Gastrocnemius medialis (tissue), 4 donors: ENCODE measurements around the gene LRRN2. TPM values are rescaled to one million over a fixed set of nuclear protein-coding genes. Genes with fewer than 3 reads are reported as not detected.

Source experiments
- ATAC-seq, 2 donors: fragments of 150-250 bp; one replicate each; pipeline ENCODE4 v1.9.1; 2016
- DNase-seq, 2 donors: peaks; one replicate each; pipeline ENCODE4 v3.0.0-alpha.2; 2019
- H3K27ac ChIP-seq, 4 donors: fragments of 200-600 bp; sonication (generic); 1 replicate in 1 of 4; 2 replicates in 3 of 4; pipeline ENCODE4 v1.5.1; 2016 to 2018; ENCODE audit warnings: mild to moderate bottlenecking in 2 of 4, moderate library complexity in 1 of 4
- H3K27me3 ChIP-seq, 3 donors: fragments of 200-600 bp; sonication (generic) in 2 of 3; 1 replicate in 1 of 3; 2 replicates in 2 of 3; pipeline versions ENCODE4 v1.5.1 to v1.6.0; 2016 to 2019; ENCODE audit warnings: mild to moderate bottlenecking in 1 of 3, moderate library complexity in 1 of 3
- H3K36me3 ChIP-seq, 2 donors: fragments of 200-600 bp; sonication (generic) in 1 of 2; one replicate each; pipeline ENCODE4 v1.5.1; 2017 to 2018
- H3K4me1 ChIP-seq, 2 donors: fragments of 200-600 bp; sonication (generic) in 1 of 2; one replicate each; pipeline ENCODE4 v1.5.1; 2016 to 2017; ENCODE audit warnings: mild to moderate bottlenecking in 2 of 2
- H3K4me3 ChIP-seq, 4 donors: fragments of 200-600 bp; sonication (generic) in 3 of 4; 1 replicate in 1 of 4; 2 replicates in 3 of 4; pipeline ENCODE4 v1.5.1; 2016 to 2019; ENCODE audit warnings: mild to moderate bottlenecking in 2 of 4
- H3K9me3 ChIP-seq, 3 donors: fragments of 200-600 bp; sonication (generic) in 2 of 3; 1 replicate in 1 of 3; 2 replicates in 2 of 3; pipeline ENCODE4 v1.5.1; 2016 to 2019
- POLR2A ChIP-seq, 2 donors: fragments of 450-650 bp; IDR thresholded peaks; one replicate each; pipeline ENCODE4 v1.6.1; 2017; ENCODE audit warnings: antibody characterized with exemption in 2 of 2, mild to moderate bottlenecking in 2 of 2, moderate library complexity in 2 of 2
- in situ Hi-C, 4 donors: fragments of 200-750 bp; cut with MboI; loops; one replicate each; pipeline versions ENCODE4 v1.15.0 to v1.8.0; 2017; ENCODE audit warnings: low sequenced_read_pairs in 4 of 4
- intact Hi-C: fragments of 100-400 bp; cut with DNase I; formaldehyde crosslinking; loops from one replicate; pipeline ENCODE4 v1.15.1; 2023; ENCODE audit warnings: low total_unique reads
- total RNA-seq, 4 donors: library from RNA; depleted of rRNA; stranded (reverse); fragments of >200 nt; gene quantifications; one replicate each; pipeline versions ENCODE4 v1.1.0 to v1.2.3, GENCODE V29; 2016
- TF ChIP-seq, protein P1 (sequence below), 5 experiments: fragments of 450-650 bp in 3 of 5; fragments of 200-600 bp in 2 of 5; sonication (generic) in 2 of 5; IDR thresholded peaks in 4 of 5; conservative IDR thresholded peaks in 1 of 5; 1 replicate in 4 of 5; 2 replicates in 1 of 5; pipeline ENCODE4 v1.5.1; 2016 to 2019; ENCODE audit warnings: antibody characterized with exemption in 5 of 5, mild to moderate bottlenecking in 3 of 5, moderate library complexity in 3 of 5

LRRN2 gene
- total RNA-seq, 4 donors from 2014 or later = 0.46 to 1.1 (median 0.93) TPM

DNA sequence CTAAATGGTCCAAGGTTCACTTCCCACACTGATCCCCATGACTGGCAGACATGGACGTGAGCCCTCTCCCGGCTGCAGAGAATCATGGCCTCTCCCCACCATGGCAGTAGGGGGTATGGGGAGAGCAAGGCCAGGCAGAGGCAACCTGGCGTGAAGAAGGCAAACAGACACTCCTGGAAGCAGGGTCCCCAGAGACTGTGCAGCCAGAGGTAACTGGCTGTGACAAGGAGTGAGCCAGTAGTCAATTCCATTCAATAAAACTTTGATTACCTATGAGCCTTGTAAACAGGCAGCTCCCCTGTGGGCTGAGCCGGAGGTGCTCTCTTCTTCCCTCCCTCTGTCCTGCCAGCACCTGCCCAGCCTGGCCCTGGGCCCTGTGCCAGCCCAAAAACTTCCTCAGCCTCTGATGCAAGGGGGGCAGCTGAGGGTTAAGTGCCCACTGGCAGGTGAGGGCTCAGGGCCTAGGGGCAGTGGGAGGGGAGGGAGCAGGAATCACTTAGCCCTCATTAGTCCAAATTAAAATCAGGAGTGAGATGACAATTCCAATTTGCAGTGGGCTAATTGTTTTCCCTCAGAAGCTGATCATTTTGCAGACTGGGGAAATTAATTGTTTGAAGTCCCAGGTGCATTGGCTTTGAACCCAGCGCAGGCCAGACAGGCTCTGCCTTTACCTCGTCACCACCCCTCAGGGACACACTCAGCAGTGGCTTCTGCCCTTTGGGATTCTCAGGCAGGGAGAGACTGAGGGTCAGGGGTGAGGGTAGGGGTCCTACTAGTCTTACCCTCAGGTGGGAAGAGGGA lies 35.6 kb downstream of the LRRN2 start:
- in situ Hi-C loops = no loop called here

DNA sequence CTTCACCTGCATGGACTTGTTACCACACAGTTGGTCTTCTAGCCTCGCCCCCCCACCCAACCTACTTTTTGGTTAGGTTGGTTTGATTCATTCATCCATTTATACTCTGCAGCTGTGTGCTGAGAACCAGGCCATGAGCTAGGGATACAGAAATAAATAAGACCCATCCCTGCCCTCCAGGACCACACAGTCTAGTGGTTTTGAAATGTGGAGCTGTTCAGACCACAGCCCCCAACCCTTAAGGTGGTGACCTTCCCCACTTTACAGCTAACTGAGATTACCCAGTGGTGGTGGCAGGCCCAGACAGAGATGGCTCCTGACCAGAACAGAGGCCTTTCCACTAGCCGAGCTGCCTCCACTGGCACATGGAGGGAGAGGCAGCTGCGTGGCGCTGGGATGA lies 37.0 kb downstream of the LRRN2 start:
- ATAC-seq = no peak
- in situ Hi-C loops (no loop called here), intact Hi-C loops (no loop called here)
- H3K4me1 ChIP-seq = no peaks in the 10 kb centered on the region
- H3K27me3 ChIP-seq = peaks cover 0 to 8% (median 7%) of the 10 kb centered on the region in 3 donors
- no peaks in the 10 kb centered on the region for H3K36me3 ChIP-seq
- H3K9me3 ChIP-seq = no peaks in the 10 kb centered on the region
- H3K4me3 ChIP-seq = no peak overlapping the region
- TF ChIP-seq, protein P1, sequence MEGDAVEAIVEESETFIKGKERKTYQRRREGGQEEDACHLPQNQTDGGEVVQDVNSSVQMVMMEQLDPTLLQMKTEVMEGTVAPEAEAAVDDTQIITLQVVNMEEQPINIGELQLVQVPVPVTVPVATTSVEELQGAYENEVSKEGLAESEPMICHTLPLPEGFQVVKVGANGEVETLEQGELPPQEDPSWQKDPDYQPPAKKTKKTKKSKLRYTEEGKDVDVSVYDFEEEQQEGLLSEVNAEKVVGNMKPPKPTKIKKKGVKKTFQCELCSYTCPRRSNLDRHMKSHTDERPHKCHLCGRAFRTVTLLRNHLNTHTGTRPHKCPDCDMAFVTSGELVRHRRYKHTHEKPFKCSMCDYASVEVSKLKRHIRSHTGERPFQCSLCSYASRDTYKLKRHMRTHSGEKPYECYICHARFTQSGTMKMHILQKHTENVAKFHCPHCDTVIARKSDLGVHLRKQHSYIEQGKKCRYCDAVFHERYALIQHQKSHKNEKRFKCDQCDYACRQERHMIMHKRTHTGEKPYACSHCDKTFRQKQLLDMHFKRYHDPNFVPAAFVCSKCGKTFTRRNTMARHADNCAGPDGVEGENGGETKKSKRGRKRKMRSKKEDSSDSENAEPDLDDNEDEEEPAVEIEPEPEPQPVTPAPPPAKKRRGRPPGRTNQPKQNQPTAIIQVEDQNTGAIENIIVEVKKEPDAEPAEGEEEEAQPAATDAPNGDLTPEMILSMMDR (IDR thresholded peaks at IDR 0.05 in 4 of 5, conservative IDR thresholded peaks at IDR 0.05 in 1 of 5) = no peak
- no peak for TF ChIP-seq POLR2A (IDR thresholded peaks at IDR 0.05)
- H3K27ac ChIP-seq = no peak overlapping the region
- no peak for DNase-seq

More for the DNA sequence above, 35.6 kb downstream of the LRRN2 start:
- DNase-seq (no peak), ATAC-seq (no peak)
- no peak overlapping the region for H3K4me3 ChIP-seq
- no peaks in the 10 kb centered on the region for H3K4me1 ChIP-seq
- H3K27me3 ChIP-seq = peaks cover 0 to 8% (median 7%) of the 10 kb centered on the region in 3 donors
- no peaks in the 10 kb centered on the region for H3K36me3 ChIP-seq
- H3K9me3 ChIP-seq = no peaks in the 10 kb centered on the region
- intact Hi-C loops = no loop called here
- TF ChIP-seq, protein P1 (IDR thresholded peaks at IDR 0.05 in 4 of 5, conservative IDR thresholded peaks at IDR 0.05 in 1 of 5) = no peak
- TF ChIP-seq POLR2A (IDR thresholded peaks at IDR 0.05) = no peak
- no peak overlapping the region for H3K27ac ChIP-seq

DNA sequence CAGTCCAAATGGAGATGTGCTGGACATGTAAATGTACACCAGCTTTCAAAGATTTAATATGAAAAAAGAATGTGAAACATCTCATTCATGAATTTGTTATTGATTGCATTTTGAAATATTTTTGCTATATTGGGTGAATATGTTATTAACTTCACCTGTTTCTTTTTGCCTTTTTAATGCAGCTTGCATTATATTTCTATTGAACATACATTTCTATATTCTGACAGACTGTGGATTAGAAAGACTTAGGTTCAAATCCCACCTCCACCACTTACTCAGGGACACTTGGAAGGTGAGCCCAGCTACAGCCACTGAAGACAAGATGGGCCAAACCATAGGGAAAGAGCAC lies 37.8 kb downstream of the LRRN2 start:
- no peaks in the 10 kb centered on the region for H3K9me3 ChIP-seq
- in situ Hi-C loops (no loop called here), intact Hi-C loops (no loop called here)

DNA sequence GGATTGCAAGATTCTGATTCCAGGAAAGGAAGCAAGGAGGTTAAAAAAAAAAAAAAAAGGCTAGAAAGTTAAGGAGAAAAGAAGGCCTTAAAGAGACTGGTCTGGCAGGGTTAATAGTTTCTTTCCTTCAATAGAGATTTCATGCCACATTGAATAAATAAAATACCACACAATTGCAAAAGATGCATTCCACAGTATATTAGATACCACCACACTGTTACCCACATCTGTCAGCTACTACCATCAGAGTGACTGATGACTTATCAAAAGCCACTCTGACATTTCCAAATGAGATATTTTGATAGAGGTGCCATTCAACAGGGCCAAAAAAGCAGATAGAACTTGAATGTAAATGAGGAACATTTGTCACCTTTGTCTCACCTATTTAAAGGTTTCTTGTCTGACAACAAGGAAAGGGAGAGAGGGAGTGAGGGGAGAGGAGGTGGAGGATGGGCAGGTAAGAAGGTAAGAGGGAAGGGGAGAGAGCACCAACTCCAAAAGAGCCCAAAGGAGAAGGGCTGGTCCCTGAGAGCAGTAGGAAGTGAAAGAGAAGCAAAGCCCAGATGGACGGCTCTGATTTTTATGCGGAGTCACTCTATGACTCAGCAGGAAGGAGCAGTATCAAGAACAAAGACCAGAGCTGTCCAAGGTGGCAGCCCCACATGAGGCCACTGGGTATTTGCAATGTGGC lies 38.3 kb downstream of the LRRN2 start:
- H3K9me3 ChIP-seq = no peaks in the 10 kb centered on the region

More for the DNA sequence above, 37.8 kb downstream of the LRRN2 start:
- Histone ChIP-seq H3K27ac (no peak overlapping the region), H3K4me3 (no peak overlapping the region), H3K36me3 (no peaks in the 10 kb centered on the region), H3K4me1 (no peaks in the 10 kb centered on the region), H3K27me3 (peaks cover 0 to 6% (median 2%) of the 10 kb centered on the region in 3 donors)
- TF ChIP-seq, protein P1 (IDR thresholded peaks at IDR 0.05 in 4 of 5, conservative IDR thresholded peaks at IDR 0.05 in 1 of 5) = no peak
- no peak for TF ChIP-seq POLR2A (IDR thresholded peaks at IDR 0.05)
- no peak for DNase-seq
- ATAC-seq = no peak

More for the DNA sequence above, 38.3 kb downstream of the LRRN2 start:
- ATAC-seq (no peak), DNase-seq (no peak)
- in situ Hi-C loops (no loop called here), intact Hi-C loops (no loop called here)
- no peaks in the 10 kb centered on the region for H3K4me1 ChIP-seq
- no peak overlapping the region for H3K27ac ChIP-seq
- no peak overlapping the region for H3K4me3 ChIP-seq
- H3K27me3 ChIP-seq = peaks cover 0 to 2% (median 0%) of the 10 kb centered on the region in 3 donors
- no peak for TF ChIP-seq POLR2A (IDR thresholded peaks at IDR 0.05)
- TF ChIP-seq, protein P1 (IDR thresholded peaks at IDR 0.05 in 4 of 5, conservative IDR thresholded peaks at IDR 0.05 in 1 of 5) = no peak
- no peaks in the 10 kb centered on the region for H3K36me3 ChIP-seq
